IPS-20b (cell line): Measurements from ENCODE around the gene AMPD2.

Experiments used
- H3K27ac ChIP-seq: one replicate; pipeline ENCODE4 v1.5.1; 2013; ENCODE audit warnings: low read length
- H3K27me3 ChIP-seq: 2 replicates; pipeline ENCODE4 v1.6.1; 2013; ENCODE audit warnings: mild to moderate bottlenecking, low read length, inconsistent platforms; ENCODE audit not compliant: insufficient read depth
- H3K36me3 ChIP-seq: 2 replicates; pipeline ENCODE4 v1.6.1; 2013; ENCODE audit warnings: low read depth, mild to moderate bottlenecking, inconsistent platforms, low read length, moderate library complexity; ENCODE audit not compliant: insufficient read depth
- H3K4me1 ChIP-seq: 2 replicates; pipeline ENCODE4 v1.6.1; 2013; ENCODE audit warnings: mild to moderate bottlenecking, control low read depth, inconsistent platforms, low read length, moderate library complexity; ENCODE audit not compliant: insufficient read depth
- H3K4me3 ChIP-seq: 2 replicates; pipeline ENCODE4 v1.5.1; 2013; ENCODE audit warnings: mild to moderate bottlenecking, low read length, inconsistent platforms
- H3K9ac ChIP-seq: 2 replicates; pipeline ENCODE4 v1.6.1; 2013; ENCODE audit warnings: low read depth, mild to moderate bottlenecking, inconsistent platforms, low read length, moderate library complexity
- H3K9me3 ChIP-seq: 2 replicates; pipeline ENCODE4 v1.6.1; 2013; ENCODE audit warnings: mild to moderate bottlenecking, low read depth, low read length, inconsistent platforms; ENCODE audit not compliant: insufficient read depth

The AMPD2 gene

GRCh38 chr1:109634292-109634691 is 14.7 kb downstream of the AMPD2 start:
- H3K36me3 ChIP-seq: peaks cover 19% of the 10 kb centered on the region
- no peaks in the 10 kb centered on the region for H3K27me3 ChIP-seq
- H3K27ac ChIP-seq: no peak overlapping the region
- H3K9ac ChIP-seq: no peak overlapping the region
- no peak overlapping the region for H3K4me3 ChIP-seq
- H3K4me1 ChIP-seq: peaks cover 6% of the 10 kb centered on the region; the same call in 1 of the 2 replicates
- H3K9me3 ChIP-seq: no peaks in the 10 kb centered on the region

- H3K27ac ChIP-seq: no peak overlapping the region
- H3K4me3 ChIP-seq: no peak overlapping the region
- peaks cover 6% of the 10 kb centered on the region; the same call in 1 of the 2 replicates for H3K4me1 ChIP-seq
Measured at GRCh38 chr1:109634771-109635750, 15.4 kb downstream of the AMPD2 start.

DNA sequence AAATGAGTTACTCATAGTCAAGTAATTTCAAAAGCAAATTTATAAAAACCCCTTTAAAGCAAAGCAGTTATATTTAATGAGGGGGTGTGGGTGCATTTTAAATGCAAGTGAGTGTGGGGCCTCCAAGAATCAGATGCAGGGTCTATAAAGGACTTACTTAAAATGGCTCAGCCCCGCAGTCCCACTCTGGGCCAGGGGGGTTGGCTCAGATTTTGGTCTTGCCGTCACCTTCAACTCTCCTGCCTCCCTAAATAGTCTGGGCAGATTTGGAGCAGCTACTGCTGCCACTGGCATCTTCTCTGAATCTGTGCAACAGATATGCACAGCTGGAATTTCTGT is 16.2 kb downstream of the AMPD2 start:
- Histone ChIP-seq H3K4me3 (no peak overlapping the region), H3K9ac (no peak overlapping the region; the same call in 1 of the 2 replicates), H3K27me3 (no peaks in the 10 kb centered on the region), H3K4me1 (peaks cover 6% of the 10 kb centered on the region; the same call in 1 of the 2 replicates), H3K27ac (no peak overlapping the region), H3K36me3 (peaks cover 10% of the 10 kb centered on the region), H3K9me3 (no peaks in the 10 kb centered on the region)

More at GRCh38 chr1:109634771-109635750, 15.4 kb downstream of the AMPD2 start:
- no peaks in the 10 kb centered on the region for H3K9me3 ChIP-seq
- H3K27me3 ChIP-seq: no peaks in the 10 kb centered on the region
- peaks cover 13% of the 10 kb centered on the region for H3K36me3 ChIP-seq
- H3K9ac ChIP-seq: no peak overlapping the region

- Histone ChIP-seq H3K4me3 (no peak overlapping the region), H3K9ac (peak overlapping the region; percentile 19; the same call in 1 of the 2 replicates), H3K36me3 (peaks cover 4% of the 10 kb centered on the region), H3K9me3 (no peaks in the 10 kb centered on the region), H3K27me3 (no peaks in the 10 kb centered on the region), H3K27ac (no peak overlapping the region), H3K4me1 (peaks cover 6% of the 10 kb centered on the region; the same call in 1 of the 2 replicates)
Measured at GRCh38 chr1:109636201-109636952, 16.7 kb downstream of the AMPD2 start.

DNA sequence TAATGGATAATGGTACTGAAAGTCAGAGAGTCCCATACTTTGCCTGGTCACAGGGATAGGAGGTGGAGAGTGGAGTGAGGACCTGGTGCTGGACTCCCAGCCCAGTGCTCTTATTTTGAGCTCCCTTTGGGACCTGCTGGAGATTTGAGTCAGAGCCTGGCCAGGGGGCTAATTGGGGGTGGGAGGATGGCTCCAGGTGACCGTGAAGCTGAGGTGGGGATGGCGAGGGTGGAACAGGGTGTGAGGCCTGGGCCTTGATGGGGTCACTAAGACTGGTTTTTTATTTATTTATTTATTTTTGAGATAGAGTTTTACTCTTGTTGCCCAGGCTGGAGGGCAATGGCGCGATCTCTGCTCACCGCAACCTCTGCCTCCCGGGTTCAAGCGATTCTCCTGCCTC is 17.8 kb downstream of the AMPD2 start:
- H3K27me3 ChIP-seq: no peaks in the 10 kb centered on the region
- no peaks in the 10 kb centered on the region for H3K36me3 ChIP-seq
- no peaks in the 10 kb centered on the region for H3K9me3 ChIP-seq
- H3K4me3 ChIP-seq: no peak overlapping the region
- H3K27ac ChIP-seq: no peak overlapping the region
- no peak overlapping the region for H3K9ac ChIP-seq
- H3K4me1 ChIP-seq: peaks cover 6% of the 10 kb centered on the region; the same call in 1 of the 2 replicates

GRCh38 chr1:109639063-109639840 is 19.6 kb downstream of the AMPD2 start:
- Histone ChIP-seq H3K4me1 (peaks cover 6% of the 10 kb centered on the region; the same call in 1 of the 2 replicates), H3K27ac (no peak overlapping the region), H3K36me3 (no peaks in the 10 kb centered on the region), H3K4me3 (no peak overlapping the region), H3K9ac (no peak overlapping the region), H3K9me3 (no peaks in the 10 kb centered on the region), H3K27me3 (peaks cover 7% of the 10 kb centered on the region; the same call in 1 of the 2 replicates)

- no peaks in the 10 kb centered on the region for H3K36me3 ChIP-seq
- H3K4me1 ChIP-seq: peaks cover 6% of the 10 kb centered on the region; the same call in 1 of the 2 replicates
- peaks cover 7% of the 10 kb centered on the region; the same call in 1 of the 2 replicates for H3K27me3 ChIP-seq
- no peak overlapping the region for H3K27ac ChIP-seq
- no peaks in the 10 kb centered on the region for H3K9me3 ChIP-seq
- no peak overlapping the region for H3K4me3 ChIP-seq
- H3K9ac ChIP-seq: no peak overlapping the region
Measured at GRCh38 chr1:109639841-109640184, 20.2 kb downstream of the AMPD2 start.

DNA sequence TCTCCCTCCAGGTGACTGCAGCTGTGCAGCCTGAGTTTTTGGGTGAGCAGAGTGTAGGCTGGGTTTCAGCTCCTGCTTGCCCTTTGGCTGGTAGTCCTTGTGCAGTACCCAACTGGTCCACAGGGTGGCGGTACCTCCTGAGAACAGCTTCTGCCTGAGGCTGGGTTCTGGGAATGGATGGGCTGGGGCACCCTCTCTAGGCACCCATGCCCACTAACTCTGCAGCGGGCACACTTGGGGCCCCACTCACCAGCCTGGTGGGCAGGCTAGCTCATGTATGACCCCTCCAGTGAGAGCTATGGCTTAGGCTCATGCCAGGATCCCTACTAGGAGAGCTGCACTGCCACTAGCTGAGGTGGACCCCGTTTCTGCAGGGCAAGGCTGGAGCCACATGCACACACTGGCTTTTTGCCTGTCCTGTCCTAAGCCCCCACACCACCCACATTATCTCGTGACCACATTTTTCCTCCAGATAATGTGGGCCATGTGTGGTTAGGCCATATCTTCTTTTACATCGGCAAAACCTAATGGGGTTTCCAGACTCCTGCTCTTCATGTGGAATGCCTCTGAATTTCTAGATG is 20.7 kb downstream of the AMPD2 start:
- Histone ChIP-seq H3K27ac (no peak overlapping the region), H3K4me1 (peaks cover 6% of the 10 kb centered on the region; the same call in 1 of the 2 replicates), H3K36me3 (no peaks in the 10 kb centered on the region), H3K9me3 (no peaks in the 10 kb centered on the region), H3K27me3 (peaks cover 7% of the 10 kb centered on the region; the same call in 1 of the 2 replicates), H3K4me3 (no peak overlapping the region), H3K9ac (no peak overlapping the region)

DNA sequence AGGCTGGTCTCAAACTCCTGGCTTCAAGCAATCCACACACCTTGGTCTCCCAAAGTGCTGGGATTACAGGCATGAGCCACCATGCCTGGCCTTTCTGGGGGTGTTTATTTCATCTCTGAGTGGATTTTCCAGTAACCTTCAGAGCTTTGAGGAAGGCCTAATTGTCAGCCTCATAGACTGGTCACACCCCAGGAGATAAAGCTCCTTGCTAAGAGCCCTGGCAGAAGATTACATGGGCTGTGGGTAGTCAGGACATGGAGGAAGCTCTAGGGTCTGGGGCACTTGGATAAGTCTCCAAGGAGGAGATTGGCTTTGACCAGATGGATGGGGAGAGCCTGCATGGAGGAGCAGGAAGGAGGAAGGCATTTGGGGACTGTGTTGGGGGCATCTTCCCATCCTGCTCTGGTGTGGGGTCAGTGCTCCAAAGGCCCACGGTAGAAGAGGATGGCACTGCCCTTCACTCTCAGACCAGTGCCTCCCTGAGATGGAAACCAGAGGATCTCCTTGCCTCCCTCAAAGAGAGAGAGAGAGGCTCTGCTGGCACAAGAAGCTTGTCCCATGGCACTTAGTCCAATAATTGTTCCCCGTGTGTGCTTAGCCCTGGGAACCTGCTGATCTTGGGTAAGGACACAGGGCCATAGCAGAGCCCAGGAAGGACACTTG is 21.6 kb downstream of the AMPD2 start:
- Histone ChIP-seq H3K36me3 (no peaks in the 10 kb centered on the region), H3K4me1 (peaks cover 3% of the 10 kb centered on the region; the same call in 1 of the 2 replicates)

GRCh38 chr1:109641861-109642260 is 22.2 kb downstream of the AMPD2 start:
- Histone ChIP-seq H3K9me3 (no peaks in the 10 kb centered on the region), H3K9ac (no peak overlapping the region), H3K4me3 (no peak overlapping the region), H3K4me1 (no peaks in the 10 kb centered on the region), H3K36me3 (no peaks in the 10 kb centered on the region), H3K27ac (no peak overlapping the region), H3K27me3 (peaks cover 7% of the 10 kb centered on the region; the same call in 1 of the 2 replicates)

More for the DNA sequence above, 21.6 kb downstream of the AMPD2 start:
- no peaks in the 10 kb centered on the region for H3K9me3 ChIP-seq
- H3K27ac ChIP-seq: no peak overlapping the region
- no peak overlapping the region for H3K4me3 ChIP-seq
- H3K9ac ChIP-seq: no peak overlapping the region
- peaks cover 7% of the 10 kb centered on the region; the same call in 1 of the 2 replicates for H3K27me3 ChIP-seq
